HepG2 (cell line): Measurements from ENCODE around the gene PM20D1. TPM values are rescaled to one million over a fixed set of nuclear protein-coding genes. Genes with fewer than 3 reads are reported as not detected.

ENCODE experiments used
- CHCHD3 ChIP-seq: sonication (generic); formaldehyde crosslinking; IDR thresholded peaks from 2 replicates; pipeline ENCODE4 v1.8.0; 2022; ENCODE audit warnings: mild to moderate bottlenecking, missing genetic modification reagents, moderate library complexity
- DZIP1 ChIP-seq: sonication (generic); formaldehyde crosslinking; IDR thresholded peaks from 2 replicates; pipeline ENCODE4 v1.5.0; 2020; ENCODE audit warnings: mild to moderate bottlenecking, missing genetic modification reagents
- GLMP ChIP-seq: sonication (generic); formaldehyde crosslinking; IDR thresholded peaks from 2 replicates; pipeline ENCODE4 v1.9.0; 2021; ENCODE audit warnings: missing genetic modification reagents, mild to moderate bottlenecking, borderline replicate concordance
- GPN1 ChIP-seq: sonication (generic); formaldehyde crosslinking; IDR thresholded peaks from 2 replicates; pipeline ENCODE4 v1.5.1; 2020; ENCODE audit warnings: missing genetic modification reagents, borderline replicate concordance
- HHEX ChIP-seq: IDR thresholded peaks from 2 replicates; pipeline ENCODE4 v1.6.1; 2016; ENCODE audit warnings: control low read depth
- HINFP ChIP-seq: sonication (generic); formaldehyde crosslinking; IDR thresholded peaks from 2 replicates; pipeline ENCODE4 v1.4.0; 2020; ENCODE audit warnings: low read depth, mild to moderate bottlenecking, missing genetic modification reagents
- JDP2 ChIP-seq: sonication (generic); formaldehyde crosslinking; IDR thresholded peaks from 2 replicates; pipeline ENCODE4 v1.8.1; 2022; ENCODE audit warnings: missing genetic modification reagents, borderline replicate concordance
- KDM5B ChIP-seq: sonication (generic); formaldehyde crosslinking; IDR thresholded peaks from 2 replicates; pipeline ENCODE4 v1.4.0; 2020; ENCODE audit warnings: missing genetic modification reagents, mild to moderate bottlenecking, borderline replicate concordance
- ZFX ChIP-seq: sonication (generic); formaldehyde crosslinking; IDR thresholded peaks from 2 replicates; pipeline ENCODE4 v1.4.0; 2020; ENCODE audit warnings: mild to moderate bottlenecking, low read depth, missing genetic modification reagents, moderate library complexity
- ZMAT3 ChIP-seq: sonication (generic); formaldehyde crosslinking; conservative IDR thresholded peaks from 2 replicates; pipeline ENCODE4 v1.7.0; 2021; ENCODE audit warnings: missing genetic modification reagents
- ZNF281 ChIP-seq: sonication (generic); formaldehyde crosslinking; IDR thresholded peaks from 2 replicates; pipeline ENCODE4 v1.4.0; 2020; ENCODE audit warnings: missing genetic modification reagents, borderline replicate concordance
- ZNF562 ChIP-seq: sonication (generic); formaldehyde crosslinking; IDR thresholded peaks from 2 replicates; pipeline ENCODE4 v1.8.0; 2022; ENCODE audit warnings: missing genetic modification reagents, borderline replicate concordance
- ZNF678 ChIP-seq: sonication (generic); formaldehyde crosslinking; IDR thresholded peaks from 2 replicates; pipeline ENCODE4 v1.4.0; 2020; ENCODE audit warnings: mild to moderate bottlenecking, missing genetic modification reagents
- ZSCAN12 ChIP-seq: sonication (generic); formaldehyde crosslinking; IDR thresholded peaks from 2 replicates; pipeline ENCODE4 v1.9.0; 2021; ENCODE audit warnings: mild to moderate bottlenecking, missing genetic modification reagents
- polyA plus RNA-seq, 8 experiments: library from polyadenylated mRNA; depleted of rRNA in 3 of 8; stranded (reverse) in 7 of 8; unstranded in 1 of 8; fragments of >200 nt; fragmentation: Illumina TruSeq in 4 of 8; extraction: Trizol in 4 of 8; gene quantifications; 2 replicates each; pipeline versions ENCODE4 v1.2.1 to v1.2.3, GENCODE V29; 2011 to 2016; ENCODE audit warnings: low read depth in 4 of 8, missing spikeins in 1 of 8, mixed read lengths in 1 of 8; ENCODE audit not compliant: insufficient read depth in 1 of 8
- total RNA-seq, 5 experiments: library from RNA; depleted of rRNA; stranded (reverse); fragments of >200 nt; fragmentation: Illumina TruSeq; extraction: Trizol; gene quantifications; 2 replicates each; pipeline ENCODE4 v1.2.3, GENCODE V29; 2016; ENCODE audit warnings: low read depth in 1 of 5

Gene PM20D1
- total and polyA plus RNA-seq, 2 of the 13 experiments (the other 11 are each of a cell fraction or from before 2014, with no cell fraction given) = not detected

- TF ChIP-seq ZFX (CRISPR knock-in tag) (peak; percentile 61), GPN1 (CRISPR knock-in tag) (no peak), ZNF678 (CRISPR knock-in tag) (no peak), HHEX (CRISPR knock-in tag) (no peak), ZNF281 (CRISPR knock-in tag) (no peak), ZSCAN12 (CRISPR knock-in tag) (no peak), JDP2 (CRISPR knock-in tag) (no peak), GLMP (CRISPR knock-in tag) (no peak), ZNF562 (CRISPR knock-in tag) (no peak), ZMAT3 (0 out of 2 replicates have a peak, but pooled peaks have one; percentile 59), CHCHD3 (no peak), KDM5B (CRISPR knock-in tag) (peak; percentile 43; the same call in 1 of the 2 replicates), DZIP1 (CRISPR knock-in tag) (peak; percentile 22; the same call in 1 of the 2 replicates), HINFP (CRISPR knock-in tag) (no peak)
Observed at GRCh38 chr1:205812878-205813754, 36.8 kb downstream of the PM20D1 start, which contains the start of gene SLC41A1 (continued).
